Skeletal muscle satellite cell (primary cell): Measurements from ENCODE around the gene HES4.
"Not testable (repeated sequence)": the region's sequence is repeated elsewhere in the genome, so short reads cannot be mapped to it uniquely, and the experiment has no call there.

Experiments used
- H3K27me3 ChIP-seq: 2 replicates; pipeline ENCODE4 v1.7.0; 2013; ENCODE audit warnings: low read length; ENCODE audit not compliant: control insufficient read depth, insufficient read depth
- H3K36me3 ChIP-seq: 2 replicates; pipeline ENCODE4 v1.7.0; 2013; ENCODE audit warnings: mild to moderate bottlenecking, control low read depth, low read length; ENCODE audit not compliant: insufficient read depth
- H3K4me1 ChIP-seq: 2 replicates; pipeline ENCODE4 v1.7.0; 2013; ENCODE audit warnings: low read length; ENCODE audit not compliant: control insufficient read depth, insufficient read depth
- H3K4me2 ChIP-seq: 2 replicates; pipeline ENCODE4 v1.7.0; 2013; ENCODE audit warnings: mild to moderate bottlenecking, low read length
- H3K4me3 ChIP-seq: 2 replicates; pipeline ENCODE4 v1.7.0; 2013; ENCODE audit warnings: low read length
- H3K9ac ChIP-seq: 2 replicates; pipeline ENCODE4 v1.7.0; 2013; ENCODE audit warnings: mild to moderate bottlenecking, low read depth, low read length, moderate library complexity
- H3K9me3 ChIP-seq: replicated peaks from 2 replicates; pipeline ENCODE4 v1.7.0; 2013; ENCODE audit warnings: mild to moderate bottlenecking, control low read depth, low read length

The HES4 gene

DNA sequence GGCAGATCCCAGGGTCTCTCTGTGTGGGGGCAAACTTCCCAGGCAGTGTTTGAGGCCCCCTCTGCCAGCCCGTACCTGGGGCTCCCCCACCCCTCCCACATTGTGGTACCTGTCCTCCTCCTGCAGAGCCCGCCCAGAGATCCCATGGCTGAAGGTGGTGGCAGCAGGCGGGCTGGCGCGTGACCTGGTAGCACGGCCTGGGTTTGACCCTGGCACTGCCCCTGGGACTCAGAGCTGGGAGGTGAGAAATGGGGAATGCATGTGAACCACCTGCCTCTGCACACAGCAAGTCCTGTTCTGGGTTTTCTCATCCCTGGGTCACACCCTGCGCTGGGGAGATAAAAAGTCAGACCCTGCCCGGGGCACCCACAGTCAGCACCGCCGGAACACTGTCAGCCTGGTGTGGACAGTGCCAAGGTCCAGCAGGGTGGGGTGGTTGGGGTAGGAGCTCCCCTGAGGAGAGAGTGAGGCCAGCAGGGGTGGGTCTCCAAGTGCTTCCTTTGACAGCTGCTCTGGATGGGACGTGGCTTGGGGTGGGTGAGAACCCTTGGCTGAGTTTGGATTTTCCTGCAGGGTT, 31.9 kb upstream of the HES4 start:
- Histone ChIP-seq H3K4me3 (no peak overlapping the region), H3K27me3 (peaks cover 21% of the 10 kb centered on the region), H3K4me1 (peaks cover 8% of the 10 kb centered on the region), H3K36me3 (no peaks in the 10 kb centered on the region), H3K9me3 (no peaks in the 10 kb centered on the region), H3K9ac (no peak overlapping the region), H3K4me2 (no peak overlapping the region)

DNA sequence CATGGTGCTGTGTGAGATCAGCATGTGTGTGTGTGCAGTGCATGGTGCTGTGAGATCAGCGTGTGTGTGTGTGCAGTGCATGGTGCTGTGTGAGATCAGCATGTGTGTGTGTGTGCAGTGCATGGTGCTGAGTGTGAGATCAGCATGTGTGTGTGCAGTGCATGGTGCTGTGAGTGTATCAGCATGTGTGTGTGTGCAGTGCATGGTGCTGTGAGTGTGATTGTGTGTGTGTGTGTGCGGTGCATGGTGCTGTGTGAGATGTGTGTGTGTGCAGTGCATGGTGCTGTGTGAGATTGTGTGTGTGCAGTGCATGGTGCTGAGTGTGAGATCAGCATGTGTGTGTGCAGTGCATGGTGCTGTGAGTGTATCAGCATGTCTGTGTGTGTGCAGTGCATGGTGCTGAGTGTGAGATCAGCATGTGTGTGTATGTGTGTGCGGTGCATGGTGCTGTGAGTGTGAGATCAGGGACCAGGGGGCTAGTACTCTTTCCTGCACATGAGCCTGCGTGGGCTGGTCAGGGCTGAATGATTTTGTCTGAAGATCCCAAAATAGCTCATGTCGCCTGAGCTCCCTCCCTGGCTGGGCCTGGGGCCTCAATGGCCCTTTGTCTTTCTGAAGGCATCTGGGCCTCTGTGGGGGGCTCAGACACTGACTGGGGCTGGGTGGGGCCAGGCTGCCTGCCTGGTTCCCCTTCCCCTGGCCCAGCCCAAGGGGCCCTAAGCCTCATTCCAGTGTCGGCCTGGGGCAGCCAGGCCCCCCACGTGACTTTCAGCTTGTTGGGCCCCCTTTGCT, 31.2 kb upstream of the HES4 start:
- not testable (repeated sequence) for H3K9ac ChIP-seq, H3K4me1 ChIP-seq, H3K4me3 ChIP-seq, H3K36me3 ChIP-seq, H3K4me2 ChIP-seq, H3K9me3 ChIP-seq
- H3K27me3 ChIP-seq: peaks cover 21% of the 10 kb centered on the region

DNA sequence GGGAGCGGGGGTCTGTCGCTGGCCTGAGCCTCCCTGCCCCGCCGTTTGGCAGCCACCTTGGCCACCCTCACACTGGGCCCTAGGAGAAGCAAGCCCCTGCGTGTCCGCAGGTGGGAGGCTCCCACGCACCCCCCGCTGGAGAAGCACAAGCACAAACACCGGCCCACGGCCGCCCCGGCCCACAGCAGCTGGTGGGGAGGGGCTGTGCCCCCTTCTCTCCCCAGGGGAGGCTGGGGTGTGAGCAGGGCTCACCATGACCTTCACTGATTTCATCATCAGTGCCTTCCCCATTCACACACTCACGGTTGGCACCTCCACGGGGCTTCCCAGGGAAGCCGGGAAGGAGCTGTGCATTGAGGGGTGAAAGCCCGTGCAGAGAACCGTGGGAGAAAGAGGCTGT, 27.9 kb upstream of the HES4 start:
- Histone ChIP-seq H3K4me3 (no peak overlapping the region), H3K9me3 (no peaks in the 10 kb centered on the region), H3K4me1 (peaks cover 10% of the 10 kb centered on the region), H3K4me2 (no peak overlapping the region), H3K27me3 (peaks cover 8% of the 10 kb centered on the region), H3K36me3 (no peaks in the 10 kb centered on the region), H3K9ac (no peak overlapping the region)

GRCh38 chr1:1026599-1027413, 26.9 kb upstream of the HES4 start:
- Histone ChIP-seq H3K9ac (no peak overlapping the region), H3K4me2 (no peak overlapping the region), H3K4me3 (no peak overlapping the region), H3K9me3 (no peaks in the 10 kb centered on the region), H3K27me3 (no peaks in the 10 kb centered on the region), H3K4me1 (peaks cover 7% of the 10 kb centered on the region), H3K36me3 (no peaks in the 10 kb centered on the region)

- peaks cover 14% of the 10 kb centered on the region for H3K4me1 ChIP-seq
- H3K4me2 ChIP-seq: no peak overlapping the region
- no peaks in the 10 kb centered on the region for H3K9me3 ChIP-seq
- no peaks in the 10 kb centered on the region for H3K36me3 ChIP-seq
- no peak overlapping the region for H3K9ac ChIP-seq
- no peaks in the 10 kb centered on the region for H3K27me3 ChIP-seq
- H3K4me3 ChIP-seq: no peak overlapping the region
Observed at GRCh38 chr1:1025730-1026129, 25.8 kb upstream of the HES4 start.

DNA sequence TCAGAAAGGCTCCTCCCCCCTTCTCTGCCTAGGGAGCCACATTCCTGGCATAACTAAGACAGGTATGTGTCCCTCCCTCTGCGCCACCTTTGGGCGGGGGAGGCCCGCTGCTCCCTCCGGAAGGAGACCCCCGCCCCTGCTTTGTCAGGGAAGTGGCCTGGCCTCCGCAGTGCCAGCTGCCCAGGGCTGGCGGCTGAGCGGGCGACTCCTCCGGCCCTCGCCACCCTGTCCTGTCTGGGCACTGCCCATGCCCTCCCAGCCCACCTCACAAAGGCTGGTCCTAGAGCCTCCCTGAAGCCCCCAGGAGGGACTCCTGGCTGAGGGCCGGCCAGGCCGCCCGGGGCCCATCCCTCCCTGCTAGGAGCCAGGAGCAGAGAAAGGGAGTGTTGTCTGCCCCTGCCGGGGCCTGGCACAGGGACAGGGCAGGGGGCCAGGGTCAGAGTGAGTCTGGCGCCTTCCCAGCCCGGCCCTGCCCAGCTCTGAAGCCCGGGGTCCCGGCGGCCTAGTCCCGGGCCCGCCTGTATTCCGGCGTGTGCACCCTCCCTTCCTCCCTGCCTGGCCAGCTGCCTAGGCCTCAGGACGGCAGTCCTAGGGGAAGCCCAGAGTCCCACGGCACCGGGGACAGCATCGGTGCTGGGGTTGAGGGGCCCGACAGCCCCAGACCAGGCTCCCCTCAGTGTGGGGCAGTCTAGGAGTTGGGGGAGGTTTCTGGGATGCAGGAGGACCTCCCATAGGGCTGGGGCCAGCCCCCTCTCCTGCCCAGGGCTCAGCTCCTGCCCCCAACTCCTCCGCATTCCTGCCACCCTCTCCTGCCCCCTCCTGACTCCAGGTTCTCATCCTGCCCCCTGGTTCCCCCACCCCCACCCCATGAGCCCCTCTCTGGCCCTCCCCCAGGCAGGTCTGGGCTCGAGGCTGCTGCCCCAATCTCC, 25.1 kb upstream of the HES4 start:
- H3K9ac ChIP-seq: no peak overlapping the region
- no peaks in the 10 kb centered on the region for H3K9me3 ChIP-seq
- H3K4me3 ChIP-seq: no peak overlapping the region
- no peaks in the 10 kb centered on the region for H3K36me3 ChIP-seq
- H3K27me3 ChIP-seq: no peaks in the 10 kb centered on the region
- peaks cover 14% of the 10 kb centered on the region for H3K4me1 ChIP-seq
- H3K4me2 ChIP-seq: no peak overlapping the region

DNA sequence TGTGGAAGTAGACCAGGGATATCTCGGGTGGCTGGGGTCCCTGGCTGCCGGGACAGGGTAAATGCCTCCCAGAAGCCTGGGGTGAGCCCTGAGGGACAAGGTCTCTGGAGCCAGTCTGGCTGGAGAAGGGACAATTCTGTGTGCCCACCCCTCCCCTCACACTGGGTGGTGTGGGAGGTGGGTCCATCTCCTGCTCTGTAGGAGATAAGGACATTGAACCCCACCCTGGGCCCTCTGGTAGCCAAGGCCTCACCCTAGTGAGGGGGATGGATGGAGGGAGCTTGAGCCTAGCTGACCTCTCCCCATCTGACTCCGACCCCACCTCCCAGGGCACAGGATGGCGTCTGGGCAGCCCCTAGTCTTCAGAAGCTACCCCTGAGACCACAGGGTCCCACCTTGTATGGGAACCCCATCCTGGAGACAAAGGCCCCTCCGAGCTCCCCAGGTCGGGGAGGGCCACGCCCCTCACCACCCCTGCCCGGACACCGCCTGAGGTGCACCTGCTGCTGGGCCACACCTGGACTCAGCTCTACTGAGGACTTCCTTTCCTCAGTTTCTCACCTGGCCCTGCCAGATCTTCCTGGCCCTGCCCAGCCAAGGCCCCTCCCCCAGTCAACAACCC, 24.4 kb upstream of the HES4 start:
- H3K4me1 ChIP-seq: peaks cover 14% of the 10 kb centered on the region
- no peaks in the 10 kb centered on the region for H3K36me3 ChIP-seq
- H3K4me3 ChIP-seq: no peak overlapping the region
- no peaks in the 10 kb centered on the region for H3K27me3 ChIP-seq
- no peak overlapping the region for H3K9ac ChIP-seq
- no peak overlapping the region for H3K4me2 ChIP-seq
- H3K9me3 ChIP-seq: no peaks in the 10 kb centered on the region

DNA sequence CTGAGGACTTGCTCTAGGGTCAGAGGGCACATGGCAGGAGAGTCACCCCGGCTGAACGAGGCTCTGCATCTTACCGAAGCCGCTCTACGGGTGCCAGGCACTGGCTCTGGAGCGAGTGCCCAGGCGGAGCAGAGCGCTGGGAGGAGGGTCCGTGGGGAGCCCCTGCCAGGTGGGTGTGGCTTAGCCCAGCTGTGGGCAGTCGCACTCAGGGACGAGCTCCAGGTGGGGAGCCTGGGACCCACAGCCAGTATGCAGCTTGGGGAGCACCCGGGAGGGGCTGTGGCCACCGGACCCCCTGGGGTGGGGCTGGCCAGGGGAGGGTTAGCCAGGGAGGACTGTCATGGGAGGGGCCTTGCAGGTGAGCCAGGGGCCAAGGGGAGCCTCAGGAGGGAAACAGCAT, 23.8 kb upstream of the HES4 start:
- H3K9me3 ChIP-seq: no peaks in the 10 kb centered on the region
- H3K27me3 ChIP-seq: no peaks in the 10 kb centered on the region
- no peak overlapping the region for H3K9ac ChIP-seq
- no peak overlapping the region for H3K4me2 ChIP-seq
- no peak overlapping the region for H3K4me3 ChIP-seq
- H3K36me3 ChIP-seq: no peaks in the 10 kb centered on the region
- H3K4me1 ChIP-seq: peaks cover 14% of the 10 kb centered on the region

- Histone ChIP-seq H3K4me2 (no peak overlapping the region), H3K4me3 (no peak overlapping the region), H3K9ac (no peak overlapping the region), H3K36me3 (no peaks in the 10 kb centered on the region), H3K27me3 (no peaks in the 10 kb centered on the region), H3K4me1 (peaks cover 14% of the 10 kb centered on the region), H3K9me3 (no peaks in the 10 kb centered on the region)
Observed at GRCh38 chr1:1022302-1023009, 22.6 kb upstream of the HES4 start.

DNA sequence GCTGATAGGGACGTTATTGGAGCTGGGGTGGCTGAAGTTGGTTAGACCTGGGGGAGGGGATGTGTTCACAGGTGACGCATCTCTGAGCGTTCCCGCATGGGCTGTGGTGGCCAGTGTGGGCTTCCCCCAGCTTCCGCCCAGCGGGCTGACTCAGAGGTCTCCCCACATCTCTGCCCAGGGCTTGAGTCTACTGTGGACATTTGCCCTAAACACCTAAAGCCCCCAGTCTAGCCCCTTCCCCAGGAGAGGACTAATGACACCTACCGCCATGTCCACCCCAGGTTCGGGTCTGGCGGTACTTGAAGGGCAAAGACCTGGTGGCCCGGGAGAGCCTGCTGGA, 22.0 kb upstream of the HES4 start:
- Histone ChIP-seq H3K4me2 (no peak overlapping the region), H3K4me1 (peaks cover 14% of the 10 kb centered on the region), H3K4me3 (no peak overlapping the region), H3K9ac (no peak overlapping the region), H3K9me3 (no peaks in the 10 kb centered on the region), H3K36me3 (no peaks in the 10 kb centered on the region), H3K27me3 (no peaks in the 10 kb centered on the region)
